ENCODE results near the gene CASP7.

DNA sequence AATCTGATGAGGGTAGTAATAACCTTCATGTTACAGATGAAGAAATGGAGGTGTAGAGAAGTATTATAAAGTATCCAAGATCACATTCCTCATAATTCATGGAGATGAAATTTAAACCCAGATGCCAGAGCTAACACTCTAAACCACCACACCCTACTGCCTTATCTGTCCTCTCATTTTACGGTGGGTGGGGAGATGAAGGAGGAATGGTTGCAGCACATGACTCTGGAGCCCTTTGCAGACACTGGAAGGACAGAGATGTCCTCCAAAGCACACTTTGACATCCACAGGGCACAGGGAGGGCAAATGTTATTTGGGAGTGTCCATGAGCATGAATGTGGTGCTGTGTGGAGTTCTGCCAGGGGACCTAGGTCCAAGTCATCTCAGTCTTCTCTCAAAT lies 72.8 kb downstream of the CASP7 start:
- TF ChIP-seq CTCF (conservative IDR thresholded peaks at IDR 0.05; ENCODE audit: low read length), result no peak
- no peak for TF ChIP-seq EZH2phosphoT487 (IDR thresholded peaks at IDR 0.05; ENCODE audit: borderline replicate concordance, low read depth, low read length)
